GM21529 (cell line): Measurements from ENCODE around the gene ABCB6.

Experiments used
- ATAC-seq: cut with Tn5 transposase; IDR thresholded peaks from one replicate; pipeline ENCODE4 v1.9.1; 2021; ENCODE audit not compliant: unreplicated experiment

Gene ABCB6

DNA sequence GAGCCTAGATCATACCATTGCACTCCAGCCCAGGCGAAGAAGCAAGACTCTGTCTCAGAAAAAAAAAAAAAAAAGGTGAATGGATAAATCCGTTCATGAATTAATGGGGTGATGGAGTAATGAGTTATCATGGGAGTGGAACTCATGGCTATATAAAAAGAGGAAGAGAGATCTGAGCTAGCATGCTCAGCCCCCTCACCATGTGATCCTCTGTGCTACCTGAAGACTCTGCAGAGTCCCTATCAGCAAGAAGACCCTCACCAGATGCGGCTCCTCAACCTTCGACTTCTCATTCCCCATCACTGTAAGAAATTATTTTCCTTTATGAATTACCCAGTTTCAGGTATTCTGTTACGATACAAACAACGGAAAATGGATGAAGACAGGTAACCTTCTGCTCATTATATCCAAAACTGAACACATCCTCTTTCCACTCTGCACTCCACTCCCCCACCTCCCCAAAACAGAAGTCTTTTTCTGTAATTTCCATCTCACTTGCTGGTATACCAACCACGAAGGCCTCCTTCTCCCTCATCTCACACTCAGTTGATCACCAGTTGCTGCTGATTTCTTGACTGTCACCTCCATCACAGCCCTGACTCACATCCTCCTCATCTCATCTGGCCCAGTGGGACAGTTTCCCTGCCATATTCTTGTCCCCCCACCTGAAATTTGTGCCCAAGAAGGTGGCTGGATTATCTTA lies 31.9 kb downstream of the ABCB6 start:
- no peak for ATAC-seq

- ATAC-seq, result no peak
Observed at GRCh38 chr2:219184121-219184520, 34.6 kb downstream of the ABCB6 start.

DNA sequence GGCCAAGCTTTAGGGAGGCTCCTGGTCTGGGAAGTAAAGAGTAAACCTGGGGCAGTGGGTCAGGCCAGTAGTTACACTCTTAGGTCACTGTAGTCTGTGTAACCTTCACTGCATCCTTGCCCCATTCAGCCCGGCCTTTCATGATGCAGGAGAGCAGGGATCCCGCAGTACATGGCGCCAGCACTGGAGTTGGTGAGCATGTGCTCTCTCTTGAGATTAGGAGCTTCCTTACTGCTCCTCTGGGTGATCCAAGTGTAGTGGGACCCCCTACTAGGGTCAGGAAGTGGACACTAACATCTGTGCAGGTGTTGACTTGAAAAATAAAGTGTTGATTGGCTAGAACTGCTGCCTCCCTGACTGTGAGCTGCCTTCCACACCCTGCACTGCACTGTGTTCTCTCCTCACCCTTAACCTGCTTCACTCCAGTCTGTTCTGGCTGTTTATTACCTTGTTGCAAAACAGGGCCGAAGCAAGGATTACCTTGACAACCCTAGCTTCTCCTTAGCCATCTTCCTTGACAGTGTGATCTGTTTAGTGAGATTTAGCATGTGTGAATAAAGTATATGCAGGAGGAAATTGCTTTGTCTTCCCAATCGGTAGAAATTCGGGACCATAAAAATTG lies 35.5 kb downstream of the ABCB6 start:
- ATAC-seq, result no peak

- ATAC-seq, result no peak
Observed at GRCh38 chr2:219182331-219183150, 36.2 kb downstream of the ABCB6 start.

GRCh38 chr2:219181531-219181930 lies 37.2 kb downstream of the ABCB6 start:
- ATAC-seq, result no peak

GRCh38 chr2:219180961-219181360 lies 37.8 kb downstream of the ABCB6 start:
- ATAC-seq, result no peak

DNA sequence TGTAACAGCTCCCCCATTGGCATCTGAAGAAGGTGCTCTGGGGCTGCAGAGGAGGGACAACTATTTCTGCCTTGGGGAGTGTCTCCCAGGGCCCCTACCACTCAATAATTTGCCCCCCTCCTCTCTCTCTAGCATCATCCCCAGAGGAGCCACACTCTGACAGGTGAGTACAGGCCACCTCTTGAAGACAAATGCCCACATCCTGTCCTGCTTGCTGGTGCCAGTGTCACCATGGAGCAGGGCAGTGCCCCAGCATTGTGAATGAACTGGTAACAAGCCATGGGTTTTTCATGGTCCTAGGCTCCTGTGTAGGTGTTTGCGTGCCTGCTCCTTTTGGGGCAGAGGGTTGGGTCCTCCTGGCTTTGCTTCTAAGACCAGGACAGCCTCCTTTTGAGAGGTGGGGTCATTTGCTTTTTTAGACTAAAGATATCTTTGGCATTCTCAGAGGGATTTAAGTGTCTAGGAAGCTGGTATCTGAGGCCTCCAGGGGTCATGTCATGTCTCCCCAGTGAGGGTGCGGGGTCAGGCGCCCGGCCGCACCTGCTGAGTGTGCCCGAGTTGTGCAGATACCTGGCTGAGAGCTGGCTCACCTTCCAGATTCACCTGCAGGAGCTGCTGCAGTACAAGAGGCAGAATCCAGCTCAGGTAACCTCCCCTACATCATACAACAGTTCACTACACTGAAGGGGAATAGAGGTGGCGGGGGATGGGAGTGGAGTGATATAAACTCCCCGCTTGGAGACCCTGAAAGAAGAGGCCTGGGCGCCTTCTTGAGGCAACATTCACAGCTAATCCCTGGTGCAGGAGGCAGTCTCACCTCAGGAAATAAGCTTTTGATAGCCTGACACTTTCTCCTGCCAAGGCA lies 38.9 kb downstream of the ABCB6 start:
- ATAC-seq, result no peak

DNA sequence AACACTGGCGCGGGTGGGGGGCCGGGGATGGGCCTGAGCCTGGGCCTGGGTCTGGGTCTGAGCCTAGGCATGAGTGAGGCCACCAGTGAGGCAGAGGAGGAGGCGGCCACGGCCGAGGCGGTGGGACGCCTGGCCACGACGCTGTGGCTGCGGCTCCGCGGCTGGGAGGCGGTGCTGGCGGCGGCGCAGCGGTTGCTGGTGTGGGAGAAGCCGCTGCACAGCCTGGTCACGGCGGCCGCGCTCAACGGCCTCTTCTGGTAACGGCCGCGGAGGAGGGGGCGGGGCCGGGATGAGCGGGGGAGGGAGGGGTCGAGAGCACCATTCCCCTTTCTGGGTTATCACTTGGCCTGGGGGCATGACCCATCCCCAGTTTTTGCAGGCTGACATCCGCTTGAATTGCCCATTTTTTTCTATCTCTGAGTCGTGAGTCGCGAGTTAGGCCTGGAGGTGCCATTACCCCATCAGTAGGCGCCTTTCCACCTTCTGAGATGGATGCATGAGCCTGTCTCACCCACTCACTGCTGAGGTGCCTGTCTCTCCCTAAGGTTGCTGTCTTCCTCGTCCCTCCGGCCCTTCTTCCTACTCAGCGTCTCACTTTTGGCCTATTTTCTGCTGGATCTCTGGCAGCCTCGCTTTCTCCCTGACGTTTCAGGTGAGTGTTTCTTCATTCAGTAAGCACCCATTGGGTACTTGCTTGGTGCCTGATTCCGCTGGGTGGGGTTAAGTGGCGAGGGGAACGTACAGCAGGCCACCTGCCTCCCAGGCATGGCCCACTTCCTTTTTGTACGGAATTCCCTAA lies 40.2 kb downstream of the ABCB6 start:
- ATAC-seq, result peak; percentile 14

DNA sequence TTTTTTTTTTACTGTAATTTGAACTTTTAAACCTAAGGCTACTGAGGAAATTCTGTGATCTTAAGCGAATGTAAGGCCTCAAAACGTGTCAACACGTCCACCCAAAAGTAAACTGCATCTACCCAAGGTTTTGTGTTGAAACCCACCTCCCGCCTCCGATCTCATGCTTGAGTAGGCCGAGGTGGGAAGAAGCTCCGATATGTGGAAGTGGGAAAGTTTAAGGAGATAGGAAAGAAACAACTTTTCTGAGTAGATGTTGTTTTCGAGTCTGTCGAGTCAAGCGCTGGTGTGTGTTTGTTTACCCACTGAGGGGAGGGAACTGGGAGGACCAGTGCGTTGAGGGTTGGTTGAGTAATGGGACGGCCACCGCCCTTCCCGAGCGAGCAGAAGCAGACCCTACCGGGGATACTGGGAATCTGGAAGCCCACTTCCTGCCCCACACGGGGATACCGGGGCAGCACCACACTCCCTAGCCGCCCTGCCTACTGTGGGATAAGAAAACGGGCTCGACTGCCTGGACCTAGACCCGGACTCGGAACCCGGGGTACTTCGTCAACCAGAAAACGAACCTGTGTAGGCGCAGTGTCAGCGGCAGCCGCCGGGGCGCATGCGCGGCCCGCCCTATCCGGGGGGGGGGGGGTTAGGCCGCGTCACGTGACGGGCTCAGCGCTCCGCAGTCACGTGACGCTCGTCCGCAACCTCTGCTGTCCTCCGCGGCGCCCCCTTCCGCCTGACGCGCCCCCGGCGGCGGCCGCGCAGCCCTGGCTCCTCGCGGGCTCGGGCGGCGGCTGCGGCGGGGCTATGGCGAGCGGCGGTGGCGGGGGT lies 41.0 kb downstream of the ABCB6 start, which contains the start of gene RETREG2:
Gene RETREG2, plus strand, starts transcription at position 724 of the 825 bp plus-strand sequence. Its CDS starts 78 bp downstream, at position 802.
- peak; percentile 38 for ATAC-seq

DNA sequence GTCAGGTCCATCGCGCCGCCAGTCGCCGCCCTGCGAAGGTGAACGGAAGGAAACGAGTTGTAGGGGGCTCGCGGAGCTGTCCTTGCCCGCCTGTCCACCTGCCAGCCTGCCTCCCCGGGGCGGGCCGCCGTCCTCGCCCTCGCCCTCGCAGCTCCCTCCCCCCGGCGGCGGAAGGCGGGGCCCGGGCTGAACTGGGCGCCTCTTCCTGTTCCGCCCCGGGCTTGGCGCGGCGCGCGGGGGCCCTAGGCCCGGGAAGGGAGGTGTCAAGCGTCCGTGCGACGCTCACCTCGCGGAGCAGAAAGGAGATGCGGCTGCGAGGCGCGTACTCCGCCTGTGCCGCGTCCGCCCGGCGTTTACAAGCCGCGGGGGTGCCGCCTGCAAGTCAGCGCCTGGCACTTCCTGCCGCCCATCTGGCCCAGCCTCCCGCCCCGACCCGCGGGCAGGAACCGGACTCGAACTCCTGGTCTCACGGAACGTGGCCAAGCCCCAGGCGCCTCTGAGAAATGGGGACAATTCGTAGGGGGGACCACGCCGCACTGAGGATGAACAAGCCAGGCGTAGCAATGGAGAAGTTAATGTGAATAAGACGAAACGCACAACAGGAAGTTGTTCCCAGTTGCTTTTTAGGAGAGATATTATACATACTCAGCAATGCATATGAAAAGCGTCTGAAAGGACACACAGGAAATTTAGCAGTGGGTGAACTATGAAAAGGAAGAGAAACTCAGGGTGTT lies 41.8 kb downstream of the ABCB6 start, which contains the start of gene CNPPD1:
Gene CNPPD1, minus strand, starts transcription at position 108 of the 734 bp plus-strand sequence. Its CDS starts 97 bp downstream, at position 11.
- ATAC-seq, result peak; percentile 71

GRCh38 chr2:219175928-219176817 lies 42.6 kb downstream of the ABCB6 start:
- peak; percentile 35 for ATAC-seq

DNA sequence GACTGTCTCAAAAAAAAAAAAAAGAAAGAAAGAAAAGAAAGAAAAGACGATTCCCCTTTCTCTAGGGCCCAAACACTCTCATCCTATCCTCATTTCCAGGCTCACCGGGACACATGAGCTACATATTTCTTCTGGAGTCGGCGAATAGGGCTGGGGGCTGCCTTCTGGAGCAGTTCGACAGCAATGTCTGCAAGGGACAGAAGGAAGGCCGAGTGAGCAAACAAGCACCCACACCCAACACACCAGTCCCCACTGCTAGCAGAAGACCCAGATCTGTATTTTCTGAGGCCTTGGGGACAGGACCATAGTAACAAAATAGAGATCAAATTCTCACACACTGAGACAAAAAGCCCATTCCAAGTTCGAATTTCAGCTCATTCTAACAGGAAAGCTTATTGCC lies 43.3 kb downstream of the ABCB6 start:
- ATAC-seq, result no peak

DNA sequence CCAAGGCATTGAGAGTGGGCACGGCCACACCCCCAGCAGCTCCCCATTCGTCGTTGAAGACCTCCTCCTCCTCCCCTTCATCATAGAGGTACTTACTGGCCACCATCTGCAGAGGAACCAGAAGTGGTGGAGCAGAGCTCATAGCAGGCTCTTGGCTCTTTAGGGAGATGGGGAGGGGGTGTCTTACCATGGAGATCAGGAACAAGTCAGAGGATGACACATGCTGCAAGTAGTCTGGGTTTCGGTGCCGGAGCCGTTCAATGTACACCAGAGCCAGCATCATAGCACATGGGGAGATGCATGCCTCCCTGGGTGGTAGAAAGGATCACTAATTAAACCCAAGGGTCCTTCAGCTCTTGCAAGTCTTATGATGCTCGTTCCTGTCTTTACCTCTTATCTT lies 44.0 kb downstream of the ABCB6 start:
- ATAC-seq, result no peak

DNA sequence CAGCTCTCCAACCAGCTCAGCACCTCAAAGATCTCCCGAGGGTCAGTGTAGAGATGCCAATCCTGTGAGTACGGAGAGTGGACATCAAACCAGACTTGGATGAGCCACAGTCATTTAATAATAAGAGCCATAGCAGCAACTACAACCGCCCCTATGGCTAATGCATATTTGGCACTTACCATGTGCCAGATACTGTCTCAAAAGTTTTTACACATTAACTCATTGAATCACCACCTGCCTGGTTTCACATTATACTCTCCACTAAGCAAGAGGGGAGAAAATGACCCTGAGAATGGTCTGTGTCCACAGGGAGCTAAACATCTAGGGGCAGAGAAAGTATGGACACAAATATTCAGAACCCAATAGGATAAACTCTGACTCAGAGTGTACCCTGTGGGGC lies 44.6 kb downstream of the ABCB6 start:
- ATAC-seq, result no peak

DNA sequence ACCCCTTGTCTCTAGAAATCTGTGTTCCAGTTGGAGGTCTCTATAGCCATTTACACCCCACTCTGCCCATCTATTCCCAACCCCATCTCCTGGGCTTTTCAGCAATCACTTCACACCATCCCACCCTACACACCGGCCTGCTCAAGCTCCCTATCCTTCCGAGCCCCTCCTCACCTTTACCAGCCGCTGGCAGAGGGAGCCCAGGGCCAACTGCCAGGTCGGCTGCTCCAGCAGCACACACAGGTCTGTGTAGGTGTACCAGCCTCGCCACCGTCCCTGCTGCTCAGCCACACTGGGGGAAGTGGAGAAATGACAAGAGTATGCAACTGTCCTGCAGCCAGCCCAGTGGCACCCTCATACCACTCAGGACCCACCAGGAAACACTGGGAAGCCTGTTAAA lies 45.6 kb downstream of the ABCB6 start:
- no peak for ATAC-seq

DNA sequence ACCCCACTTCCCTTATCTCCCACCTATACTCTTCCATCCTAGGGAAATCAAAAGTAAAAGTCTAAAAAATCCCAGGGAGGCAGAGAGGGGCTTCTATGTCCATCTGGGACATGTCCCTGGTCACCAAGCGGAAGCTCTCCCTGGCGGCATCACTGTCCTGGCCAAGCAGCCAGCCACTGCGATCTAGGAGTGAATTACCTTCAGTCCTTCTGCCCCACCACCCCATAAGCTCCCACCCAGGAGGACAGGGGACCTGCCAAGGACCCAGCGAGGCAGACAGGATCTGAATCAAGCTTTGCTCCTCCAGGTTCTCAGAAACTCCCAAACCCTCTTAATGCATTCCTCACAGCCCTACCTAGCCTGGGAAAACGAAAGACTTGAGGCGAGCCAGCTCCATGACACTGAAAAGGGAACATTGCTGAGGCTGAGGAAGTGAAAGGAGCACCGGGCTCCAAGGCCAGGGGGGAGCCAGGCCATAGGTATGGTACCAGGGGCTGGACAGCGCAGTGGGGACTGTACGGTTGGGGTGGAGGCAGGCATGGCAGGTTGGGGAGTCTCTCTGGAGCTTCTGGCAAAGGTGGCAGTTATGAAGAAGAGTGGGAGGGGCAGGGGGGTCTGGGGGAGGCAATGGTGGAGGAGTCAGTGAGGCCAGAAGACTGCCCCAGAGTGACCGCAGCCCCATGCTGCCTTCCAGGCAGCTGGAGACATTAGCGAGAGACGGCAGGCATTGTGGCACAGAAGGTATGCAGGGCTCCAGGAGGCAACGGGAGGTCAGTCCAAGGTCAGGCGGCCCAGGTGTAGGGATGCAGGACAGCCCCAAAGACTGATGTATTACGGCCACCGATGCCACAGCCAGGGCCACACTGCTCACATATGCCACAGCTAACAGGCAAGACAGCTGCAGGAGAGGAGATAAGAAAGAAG lies 46.3 kb downstream of the ABCB6 start:
- no peak for ATAC-seq
